Stromal cell of bone marrow (primary cell): ENCODE measurements around the gene SORCS2.
A peak's percentile ranks its signal among the peaks of the same experiment; 100 is the strongest.
"Not testable (repeated sequence)": the region's sequence is repeated elsewhere in the genome, so short reads cannot be mapped to it uniquely, and the experiment has no call there.

Experiments used
- DNase-seq: peaks from one replicate; pipeline ENCODE4 v3.0.0-alpha.2; 2012; ENCODE audit warnings: low read depth

The SORCS2 gene

DNA sequence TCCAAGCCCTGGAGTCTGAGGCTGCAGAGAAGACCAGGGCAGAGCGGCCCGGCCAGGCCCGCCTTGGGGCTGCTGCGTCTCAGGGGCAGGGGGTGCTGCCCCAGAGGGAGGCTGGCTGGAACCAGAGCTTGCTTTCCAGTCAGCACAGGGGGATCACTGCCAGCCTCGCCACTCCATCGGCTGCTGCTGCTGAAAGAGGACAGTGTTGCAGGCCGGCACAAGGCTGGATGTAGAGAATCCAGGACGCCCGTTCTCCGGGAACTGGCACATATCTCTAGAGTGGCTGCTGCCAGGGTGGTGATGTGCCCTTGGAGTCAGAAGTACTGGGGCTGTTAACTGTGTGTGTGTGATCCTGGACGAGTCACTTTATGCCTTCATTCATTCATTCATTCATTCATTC lies 31.9 kb upstream of the SORCS2 start:
- no peak for DNase-seq

- no peak for DNase-seq
Measured at GRCh38 chr4:7160951-7161440, 31.3 kb upstream of the SORCS2 start.

- peak; percentile 82 for DNase-seq
Measured at GRCh38 chr4:7161721-7162214, 30.6 kb upstream of the SORCS2 start.

- not testable (repeated sequence) for DNase-seq
Measured at GRCh38 chr4:7165056-7165873, 27.1 kb upstream of the SORCS2 start.

- no peak for DNase-seq
Measured at GRCh38 chr4:7165874-7166201, 26.5 kb upstream of the SORCS2 start.

DNA sequence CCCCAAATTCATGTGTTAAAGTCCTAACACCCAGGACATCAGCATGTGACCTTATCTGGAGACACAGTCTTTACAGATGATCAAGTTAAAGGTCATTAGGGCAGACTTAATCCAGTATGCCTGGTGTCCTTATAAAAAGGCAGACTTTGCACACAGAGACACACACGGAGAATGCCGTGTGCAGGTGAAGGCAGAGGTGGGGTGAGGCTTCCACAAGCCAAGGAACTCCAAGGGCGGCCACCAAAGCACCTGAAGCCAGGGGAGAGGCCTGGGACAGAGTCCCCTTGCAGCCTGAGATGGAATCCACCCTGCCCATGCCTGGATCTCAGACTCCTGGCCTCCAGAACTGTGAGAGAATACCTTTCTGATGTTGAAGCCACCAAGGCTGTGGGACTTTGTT lies 26.1 kb upstream of the SORCS2 start:
- DNase-seq, result no peak

- DNase-seq, result no peak
Measured at GRCh38 chr4:7166981-7167700, 25.2 kb upstream of the SORCS2 start.

DNA sequence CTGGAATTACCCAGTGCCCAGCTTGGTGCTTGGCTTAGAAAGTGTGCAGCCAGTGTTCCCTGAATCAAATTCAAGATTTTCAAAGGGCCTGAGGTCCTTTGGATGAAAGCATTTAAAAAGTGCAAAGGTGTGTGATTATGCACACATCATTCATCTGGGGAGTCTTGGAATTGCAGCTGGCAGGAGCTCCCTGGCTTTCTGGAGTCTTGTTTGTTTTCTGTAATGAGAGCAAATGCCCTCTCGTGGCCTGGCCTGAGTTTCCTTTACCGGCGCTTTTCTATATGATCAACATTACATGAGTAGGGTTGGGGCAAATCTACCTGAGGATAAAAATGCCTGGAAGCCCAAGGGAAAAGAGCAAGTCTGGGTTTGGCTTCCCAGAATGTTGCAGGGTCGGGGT lies 24.6 kb upstream of the SORCS2 start:
- no peak for DNase-seq

DNA sequence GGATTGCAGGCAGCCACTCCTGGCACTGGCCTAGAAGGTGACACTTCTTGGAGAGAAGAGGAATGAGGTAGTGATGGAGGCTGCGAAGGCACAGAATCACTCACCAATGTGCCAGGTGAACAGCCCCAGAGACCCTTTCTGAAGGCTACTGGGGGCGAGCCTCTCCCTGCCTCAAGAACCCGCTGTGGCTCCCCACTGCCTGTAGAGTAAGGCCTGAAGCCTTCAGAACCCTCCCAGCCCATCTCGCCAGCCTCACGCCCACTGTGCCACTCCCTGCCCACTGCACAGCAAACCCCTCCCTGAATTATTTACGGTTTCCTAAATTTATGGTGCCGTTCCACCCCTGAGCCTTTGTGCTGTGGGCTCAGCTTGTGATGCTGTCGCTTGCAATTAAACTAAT lies 24.2 kb upstream of the SORCS2 start:
- DNase-seq, result no peak

DNA sequence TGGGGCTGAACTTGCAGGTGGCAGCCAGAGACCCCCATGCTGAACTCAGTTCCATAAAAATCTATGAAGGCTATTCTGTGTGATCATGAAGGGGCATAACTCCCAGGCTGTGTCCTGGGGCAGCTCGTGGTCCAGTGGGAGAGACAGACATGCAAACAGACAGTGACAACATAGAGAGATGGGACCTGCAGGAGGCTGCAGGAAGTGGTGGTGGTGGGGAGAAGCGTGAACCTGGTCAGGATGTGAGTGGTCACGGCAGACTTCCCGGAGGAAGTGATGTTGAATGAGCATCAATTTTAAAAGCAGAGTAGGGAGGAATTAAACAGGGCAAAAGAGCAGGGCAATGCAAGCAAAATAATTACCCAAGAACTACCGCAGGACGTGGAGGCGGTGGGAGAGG lies 23.2 kb upstream of the SORCS2 start:
- no peak for DNase-seq

DNA sequence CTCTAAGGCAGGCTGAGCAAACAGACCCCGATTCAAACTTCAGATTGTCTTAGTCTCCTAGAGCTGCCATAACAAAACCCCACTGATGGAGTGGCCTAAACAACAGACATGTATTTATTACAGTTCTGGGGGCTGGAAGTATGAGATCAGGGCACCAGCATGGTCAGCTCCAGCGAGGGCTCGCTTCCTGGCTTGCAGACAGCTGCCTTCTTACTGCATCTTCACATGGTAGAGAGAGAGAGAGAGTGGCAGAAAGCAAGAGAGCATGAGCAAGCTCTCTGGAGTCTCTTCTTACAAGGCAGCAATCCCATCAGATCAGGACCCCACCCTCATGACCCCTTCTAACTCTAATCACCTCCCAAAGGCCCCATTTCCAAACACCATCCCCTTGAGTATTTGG lies 22.3 kb upstream of the SORCS2 start:
- no peak for DNase-seq

DNA sequence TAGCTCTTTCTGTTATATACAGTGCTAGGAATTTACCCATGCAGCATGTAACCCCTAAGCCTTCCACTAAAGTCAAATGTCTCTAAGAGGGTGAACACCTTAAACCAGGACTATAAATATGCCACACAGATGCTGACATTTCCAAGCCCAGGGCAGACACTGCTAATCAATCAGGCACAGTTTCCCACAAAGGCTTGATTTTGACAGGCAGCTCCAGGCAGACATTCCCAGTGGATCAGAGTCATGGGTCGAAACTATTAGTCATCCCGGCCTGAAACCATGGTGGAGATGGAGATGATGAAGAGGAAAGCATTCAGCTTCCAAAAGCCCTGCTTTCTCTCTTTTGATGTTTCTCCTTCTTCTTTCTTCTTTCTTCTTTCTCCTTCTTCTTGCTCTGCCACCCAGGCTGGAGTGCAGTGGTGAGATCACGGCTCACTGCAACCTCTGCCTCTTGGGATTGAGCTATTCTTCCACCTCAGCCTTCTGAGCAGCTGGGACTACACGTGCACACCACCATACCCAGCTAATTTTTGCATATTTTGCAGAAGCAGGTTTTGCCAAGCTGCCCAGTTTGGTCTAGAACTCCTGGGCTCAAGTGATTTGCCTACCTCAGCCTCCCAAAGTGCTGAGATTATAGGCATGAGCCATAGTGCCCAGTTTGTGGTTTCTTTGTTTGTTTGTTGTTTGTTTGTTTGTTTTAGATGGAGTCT lies 21.0 kb upstream of the SORCS2 start:
- peak; percentile 51 for DNase-seq

DNA sequence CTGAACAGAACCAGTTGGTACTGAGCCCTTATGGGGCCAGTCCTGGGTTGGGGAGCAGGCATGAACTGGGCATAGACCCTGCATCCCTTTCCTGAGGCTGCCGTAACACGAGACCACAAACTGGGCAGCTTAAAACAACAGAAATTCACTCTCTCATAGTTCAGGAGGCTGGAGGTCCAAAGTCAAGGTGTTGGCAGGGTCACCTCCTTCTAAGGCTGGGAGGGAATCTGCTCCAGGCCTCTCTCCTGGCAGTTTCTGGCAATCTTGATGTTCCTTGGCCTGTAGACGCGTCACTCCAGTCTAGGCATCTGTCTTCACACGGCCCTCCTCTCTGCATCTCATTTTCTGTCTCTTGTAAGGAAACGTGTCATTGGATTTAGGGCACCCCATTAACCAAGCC lies 19.8 kb upstream of the SORCS2 start:
- DNase-seq, result no peak

GRCh38 chr4:7172946-7173345 lies 19.4 kb upstream of the SORCS2 start:
- DNase-seq, result no peak

DNA sequence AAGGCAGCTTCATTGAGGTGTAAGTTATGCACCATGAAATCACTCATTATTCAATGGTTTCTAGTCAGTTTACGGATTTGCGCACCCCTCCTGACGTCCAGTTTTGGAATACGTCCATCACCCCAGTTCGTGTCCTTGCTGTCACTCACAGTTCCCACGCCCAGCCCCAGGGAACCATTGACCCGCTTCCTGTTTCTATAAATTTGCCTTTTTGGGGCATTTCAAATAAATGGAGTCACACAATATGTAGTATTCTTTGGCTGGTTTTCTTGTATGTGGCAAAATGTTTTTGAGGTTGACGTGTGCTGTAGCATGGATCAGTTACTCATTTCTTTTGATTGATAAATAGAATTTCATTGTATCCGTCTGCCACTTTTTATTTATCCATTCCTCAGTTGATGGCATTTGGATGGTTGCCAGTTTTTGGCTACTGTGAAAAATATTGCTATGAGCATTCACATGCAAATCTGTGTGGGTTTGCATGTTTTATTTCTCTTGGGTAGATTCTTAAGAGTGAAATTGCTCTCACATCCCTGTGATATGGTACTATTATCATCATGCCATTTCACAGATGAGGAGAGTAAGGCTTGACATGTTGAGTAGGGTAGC lies 18.4 kb upstream of the SORCS2 start:
- DNase-seq, result no peak

DNA sequence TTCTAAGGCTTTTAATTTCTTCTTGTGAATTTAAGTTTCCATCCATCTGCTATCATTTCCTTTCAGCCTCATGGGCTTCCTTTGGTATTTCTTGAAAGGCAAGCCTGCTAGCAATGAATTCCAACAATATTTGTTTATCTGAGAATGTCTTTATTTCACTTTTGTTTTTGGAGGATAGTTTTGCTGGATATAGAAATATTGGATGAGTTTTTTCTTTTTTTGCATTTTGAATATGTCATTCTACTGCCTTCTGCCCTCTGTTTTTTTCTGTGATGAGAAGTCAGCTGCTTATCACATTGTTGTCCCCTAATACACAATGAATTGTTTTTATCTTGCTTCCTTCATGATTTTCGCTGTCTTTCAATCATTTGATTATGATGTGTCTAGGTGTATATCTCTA lies 13.2 kb upstream of the SORCS2 start:
- no peak for DNase-seq

GRCh38 chr4:7180938-7181337 lies 11.4 kb upstream of the SORCS2 start:
- DNase-seq, result no peak

DNA sequence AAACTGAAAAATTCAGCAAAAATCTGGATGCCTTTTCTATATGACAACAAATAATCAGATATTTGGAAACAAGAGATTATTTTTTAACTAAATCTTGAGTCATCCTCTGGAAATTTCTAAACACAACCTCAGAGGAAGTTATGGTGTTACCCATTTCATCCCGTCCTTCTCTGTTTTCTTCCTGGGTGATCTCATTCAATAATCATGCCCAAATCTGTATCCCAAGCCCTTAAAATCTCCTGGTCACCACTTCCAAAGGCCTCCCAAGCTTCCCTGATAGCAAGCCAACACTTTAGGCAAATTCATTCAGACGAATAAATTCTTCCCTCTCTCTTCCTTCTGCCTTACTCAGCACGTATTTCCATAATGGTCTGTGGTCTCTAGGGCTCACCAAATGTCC lies 9.7 kb upstream of the SORCS2 start:
- no peak for DNase-seq

DNA sequence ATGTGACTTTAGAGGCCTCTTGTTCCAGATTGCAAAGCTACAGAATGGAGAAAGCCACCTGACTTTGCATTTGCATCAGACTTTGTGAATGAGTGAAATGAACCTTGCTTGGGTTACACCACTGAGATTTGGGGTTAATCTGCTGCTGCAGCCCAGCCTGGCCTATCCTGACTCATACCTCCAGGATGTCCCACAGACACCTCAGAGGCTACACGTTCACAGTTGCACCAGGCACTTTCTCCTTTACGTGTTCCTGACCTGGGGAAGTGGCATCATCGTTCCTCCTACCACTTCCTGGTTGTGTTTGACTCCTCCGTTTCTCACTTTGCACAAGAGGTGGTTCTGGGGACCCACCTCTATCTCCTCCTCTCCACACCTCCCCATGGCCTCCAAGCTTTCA lies 9.2 kb upstream of the SORCS2 start:
- no peak for DNase-seq

DNA sequence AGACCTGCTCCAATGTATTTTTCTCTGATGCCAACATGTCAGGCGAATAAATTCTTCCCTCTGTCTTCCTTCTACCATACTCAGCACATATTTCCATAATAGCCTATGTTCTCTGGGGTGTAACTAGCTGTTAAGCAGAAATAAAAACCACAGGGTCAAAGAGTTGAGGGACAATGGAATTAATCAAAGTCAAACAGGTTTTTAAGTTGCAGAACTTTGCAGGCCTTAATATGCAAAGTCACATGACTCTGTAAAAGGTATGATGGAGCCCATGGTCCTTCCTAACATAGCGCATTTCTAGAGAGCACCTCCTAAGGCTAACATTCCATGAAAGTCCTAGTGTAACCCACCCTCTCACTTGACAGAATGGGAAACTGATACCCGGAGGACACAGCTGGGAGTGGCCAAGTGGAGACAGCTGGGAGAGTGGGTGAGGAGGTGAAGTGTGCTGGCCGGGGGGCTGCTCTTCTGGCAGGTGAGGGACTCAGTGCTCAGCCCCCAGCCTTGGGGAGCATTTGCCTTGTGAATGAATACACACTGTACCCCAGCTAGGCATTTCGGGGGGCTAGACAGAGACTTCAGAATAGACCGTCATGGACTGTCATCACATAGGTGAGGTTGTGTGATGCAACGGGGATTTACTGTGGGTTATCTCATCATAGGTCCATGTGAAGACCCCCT lies 8.4 kb upstream of the SORCS2 start:
- no peak for DNase-seq

DNA sequence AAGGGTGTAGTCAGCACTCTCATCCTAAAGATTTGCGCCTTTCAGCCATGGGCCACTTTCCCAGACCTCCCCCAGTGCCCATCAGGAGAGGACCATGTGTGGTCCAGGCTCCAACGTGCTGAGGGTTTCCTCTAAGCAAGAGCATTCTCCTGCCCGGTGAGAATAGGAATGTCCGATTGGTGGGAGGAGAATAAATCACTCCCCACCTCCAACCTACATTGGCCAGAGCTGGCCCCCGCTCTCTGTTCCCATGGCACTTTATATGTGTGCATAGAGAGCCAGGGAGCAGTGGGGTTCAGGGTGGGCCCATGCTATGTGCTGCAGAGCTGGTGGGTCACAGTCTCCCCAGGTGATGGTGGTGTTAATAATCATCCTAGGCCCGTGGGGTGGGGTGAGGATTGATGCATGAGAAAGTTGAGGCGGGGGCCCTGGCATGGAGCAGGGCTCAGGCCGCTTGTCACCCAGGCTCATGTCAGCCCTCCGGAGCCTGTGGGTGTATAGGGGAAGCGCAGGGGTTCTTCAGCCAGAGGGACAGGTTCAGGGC lies 6.8 kb upstream of the SORCS2 start:
- DNase-seq, result no peak

DNA sequence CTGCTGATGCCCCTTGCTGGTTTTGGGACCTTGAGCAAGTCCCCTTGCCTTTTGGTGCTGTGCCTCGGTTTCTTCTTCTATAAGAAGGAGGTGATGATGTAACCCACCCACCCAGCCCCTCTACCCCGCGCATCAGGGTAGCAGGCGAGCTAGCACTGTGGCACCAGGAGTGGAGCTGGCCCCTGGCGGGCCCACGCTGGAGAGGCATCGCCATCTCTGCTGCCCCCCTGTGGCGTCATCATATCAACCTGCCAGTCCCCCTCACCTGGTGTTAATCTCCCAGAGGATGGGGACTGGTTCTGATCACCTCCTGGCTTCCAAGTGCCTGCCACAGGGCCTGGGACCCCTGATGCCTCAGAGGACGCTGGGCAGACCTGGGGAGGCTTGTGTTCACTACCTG lies 6.3 kb upstream of the SORCS2 start:
- no peak for DNase-seq
